H1 (cell line): ENCODE data around the gene GPA33. TPM values are rescaled to one million over a fixed set of nuclear protein-coding genes. Genes with fewer than 3 reads are reported as not detected.

Experiments
- CHD1 ChIP-seq: IDR thresholded peaks from 2 replicates; pipeline ENCODE4 v1.6.1; 2012; ENCODE audit warnings: low read depth, low read length, improper control_type of control experiment
- HDAC6 ChIP-seq: IDR thresholded peaks from one replicate; pipeline ENCODE4 v1.7.1; 2012; ENCODE audit warnings: low read depth, mild to moderate bottlenecking, inconsistent platforms, low read length, moderate library complexity
- POU5F1 ChIP-seq: IDR thresholded peaks from 2 replicates; pipeline ENCODE4 v1.6.1; 2011; ENCODE audit warnings: low read depth, mild to moderate bottlenecking, low read length, moderate library complexity
- RFX5 ChIP-seq: IDR thresholded peaks from 2 replicates; pipeline ENCODE4 v1.6.1; 2011; ENCODE audit warnings: low read depth, low read length, improper control_type of control experiment, borderline replicate concordance
- polyA plus RNA-seq, 7 experiments: library from polyadenylated mRNA; depleted of rRNA in 3 of 7; stranded (reverse) in 5 of 7; unstranded in 2 of 7; fragments of >200 nt in 5 of 7; fragments of 200-250 nt in 2 of 7; gene quantifications; 1 replicate in 5 of 7; 2 replicates in 1 of 7; 4 replicates in 1 of 7; pipeline versions ENCODE4 v1.2.1 to v1.2.3, GENCODE V29; 2011 to 2013; ENCODE audit warnings: missing spikeins in 2 of 7, mixed read lengths in 2 of 7
- total RNA-seq: library from RNA; stranded (reverse); fragmentation: NEBNext Ultra II Directional; extraction: Animal tissue kit (Norgen Biotek cat#: 25700); gene quantifications from 2 replicates; pipeline ENCODE4 v1.2.1, GENCODE V29; 2021
- TF ChIP-seq, protein P1 (sequence below): IDR thresholded peaks from 2 replicates; pipeline ENCODE4 v1.6.1; 2012; ENCODE audit warnings: inconsistent platforms

GPA33 gene
- total and polyA plus RNA-seq, 2 of the 8 experiments (the other 6 are each of a cell fraction or from before 2014, with no cell fraction given) = 0.19 to 0.67 TPM

DNA sequence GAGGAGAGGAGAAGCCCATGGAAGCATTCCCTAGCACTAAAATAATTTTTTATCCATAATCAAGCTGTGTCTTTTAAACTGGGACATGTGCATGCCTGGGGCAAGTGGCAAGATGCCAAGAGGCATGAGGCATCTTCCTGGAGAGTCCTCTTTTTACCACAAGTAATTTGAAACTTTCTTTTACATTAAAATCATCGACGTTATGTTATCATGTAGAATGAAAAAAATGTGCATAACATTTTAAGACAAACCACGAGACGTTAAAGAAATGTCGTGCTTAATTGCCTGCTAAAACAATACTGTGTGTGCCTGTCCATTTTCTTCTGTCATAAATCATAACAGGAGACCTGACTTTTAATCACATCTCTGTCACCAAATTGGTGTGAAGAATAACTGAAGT, 5.2 kb upstream of the GPA33 start (continued):
- TF ChIP-seq, protein P1, sequence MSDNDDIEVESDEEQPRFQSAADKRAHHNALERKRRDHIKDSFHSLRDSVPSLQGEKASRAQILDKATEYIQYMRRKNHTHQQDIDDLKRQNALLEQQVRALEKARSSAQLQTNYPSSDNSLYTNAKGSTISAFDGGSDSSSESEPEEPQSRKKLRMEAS = no peak
- TF ChIP-seq HDAC6 (no peak), RFX5 (no peak), POU5F1 (no peak), CHD1 (no peak)
